A673 (cell line): ENCODE measurements around the gene RHPN2. TPM values are rescaled to one million over a fixed set of nuclear protein-coding genes. Genes with fewer than 3 reads are reported as not detected.
"Not testable (repeated sequence)": the region's sequence is repeated elsewhere in the genome, so short reads cannot be mapped to it uniquely, and the experiment has no call there.

Source experiments
- BruUV-seq: library from RNA; stranded (reverse); fragments of 400-500 nt; replicated peaks from 2 replicates; lab custom pipeline; 2021; lab: Mats Ljungman, UMichigan
- CTCF ChIA-PET: fragments of 300-600 bp; sonication (Branson Sonifier 250); formaldehyde crosslinking; loops from one replicate; lab custom pipeline; 2022; ENCODE audit warnings: antibody characterized with exemption; lab: Charles Lee
- POLR2A ChIA-PET: fragments of 300-600 bp; sonication (Branson Sonifier 250); formaldehyde crosslinking; loops from one replicate; lab custom pipeline; 2022; ENCODE audit warnings: antibody characterized with exemption; ENCODE audit not compliant: low non-redundant PET; lab: Charles Lee
- DNase-seq: peaks from one replicate; pipeline ENCODE4 v3.0.0-alpha.2; 2015; ENCODE audit warnings: low spot score
- H3K27ac ChIP-seq: fragments of 200-600 bp; sonication (generic); 2 replicates; pipeline ENCODE4 v1.5.1; 2016; ENCODE audit warnings: mixed run types, low read depth, mild to moderate bottlenecking, mixed read lengths, antibody characterized with exemption, low read length; ENCODE audit not compliant: poor library complexity, severe bottlenecking
- H3K27me3 ChIP-seq: fragments of 200-600 bp; sonication (generic); replicated peaks from 2 replicates; pipeline ENCODE4 v1.6.1; 2017; ENCODE audit warnings: mixed run types, low read depth, mild to moderate bottlenecking, mixed read lengths, antibody characterized with exemption, low read length; ENCODE audit not compliant: insufficient read depth, poor library complexity
- H3K36me3 ChIP-seq: fragments of 200-600 bp; sonication (generic); 2 replicates; pipeline ENCODE4 v1.6.1; 2016; ENCODE audit warnings: mixed run types, mild to moderate bottlenecking, mixed read lengths, antibody characterized with exemption, low read length; ENCODE audit not compliant: insufficient read depth, poor library complexity, severe bottlenecking
- H3K4me1 ChIP-seq: fragments of 200-600 bp; sonication (generic); 2 replicates; pipeline ENCODE4 v1.6.1; 2017; ENCODE audit warnings: mixed run types, mild to moderate bottlenecking, mixed read lengths, antibody characterized with exemption, low read length; ENCODE audit not compliant: insufficient read depth, poor library complexity, severe bottlenecking
- H3K4me3 ChIP-seq: fragments of 200-600 bp; sonication (generic); 2 replicates; pipeline ENCODE4 v1.5.1; 2016; ENCODE audit warnings: low read depth, mixed run types, mild to moderate bottlenecking, mixed read lengths, low read length; ENCODE audit not compliant: poor library complexity, severe bottlenecking
- H3K9me3 ChIP-seq: fragments of 200-600 bp; sonication (generic); 2 replicates; pipeline ENCODE4 v1.6.1; 2016; ENCODE audit warnings: mixed run types, low read depth, mild to moderate bottlenecking, mixed read lengths, antibody characterized with exemption, low read length; ENCODE audit not compliant: poor library complexity, severe bottlenecking
- EZH2 ChIP-seq: fragments of 200-600 bp; sonication (generic); IDR thresholded peaks from 2 replicates; pipeline ENCODE4 v1.6.1; 2017; ENCODE audit warnings: borderline replicate concordance, low read depth, mild to moderate bottlenecking, mixed read lengths, antibody characterized with exemption, low read length; ENCODE audit not compliant: poor library complexity, severe bottlenecking
- intact Hi-C: fragments of 100-400 bp; cut with micrococcal nuclease; formaldehyde crosslinking; loops from one replicate; pipeline ENCODE4 v1.10.0; 2022; ENCODE audit not compliant: unreplicated experiment
- total RNA-seq: library from RNA; stranded (reverse); gene quantifications from 2 replicates; pipeline ENCODE4 v1.2.3, GENCODE V29; 2021
- TF ChIP-seq, protein P1 (sequence below): fragments of 300-800, 200-600 bp; sonication (generic); conservative IDR thresholded peaks from 2 replicates; pipeline ENCODE4 v1.5.1; 2017; ENCODE audit warnings: low read depth, mild to moderate bottlenecking, antibody characterized with exemption, low read length, moderate library complexity, mixed read lengths

Gene RHPN2
- total RNA-seq, 1 experiment from 2014 or later: 10.5 TPM

DNA sequence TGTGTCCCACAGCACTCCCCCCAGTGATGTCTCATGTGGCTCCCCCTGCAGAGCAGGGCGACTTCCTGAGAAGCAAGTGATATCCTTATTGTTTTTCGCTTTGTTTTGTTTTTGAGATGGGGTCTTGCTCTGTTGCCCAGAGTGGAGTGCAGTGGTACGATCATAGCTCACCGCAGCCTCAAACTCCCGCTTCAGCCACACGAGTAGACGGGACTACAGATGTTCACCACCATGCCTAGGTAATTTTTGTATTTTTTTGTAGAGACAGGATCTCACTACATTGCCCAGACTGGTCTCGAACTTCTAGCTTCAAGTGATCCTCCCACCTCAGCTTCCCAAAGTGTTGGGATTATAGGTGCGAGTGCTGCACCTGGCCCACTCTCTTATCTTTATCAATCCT, 97.9 kb downstream of the RHPN2 start:
- POLR2A ChIA-PET: no interaction called here
- CTCF ChIA-PET: no interaction called here
- no TSS peak for BruUV-seq

DNA sequence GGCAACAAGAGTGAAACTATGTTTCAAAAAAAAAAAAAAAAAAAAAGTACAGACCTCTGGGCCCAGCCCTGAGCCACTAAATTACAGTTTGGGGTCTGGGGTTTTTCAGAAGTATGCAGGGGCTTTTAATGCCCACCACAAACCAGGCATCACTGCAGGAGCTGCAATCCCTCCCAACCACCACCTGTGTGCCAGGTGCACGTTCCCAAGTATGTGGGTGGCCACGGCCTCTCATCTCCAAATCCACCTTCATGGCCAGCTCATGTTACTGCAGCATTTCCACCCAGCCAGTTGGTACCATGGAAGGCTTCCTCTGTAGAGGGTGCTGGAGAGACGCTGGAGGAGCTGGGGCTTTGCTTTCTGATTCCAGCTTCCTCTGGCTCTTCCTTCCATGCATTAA, 119.4 kb downstream of the RHPN2 start:
- no peaks in the 10 kb centered on the region for H3K27me3 ChIP-seq
- POLR2A ChIA-PET: no interaction called here
- CTCF ChIA-PET: interaction anchor here (0.5 kb wide), 1 partner anchor 462 kb away, joined by 3 read pairs; no protein-coding TSS in a partner anchor
- peaks cover 23% of the 10 kb centered on the region for H3K36me3 ChIP-seq
- no peaks in the 10 kb centered on the region for H3K9me3 ChIP-seq
- no peak for TF ChIP-seq EZH2
- TF ChIP-seq, protein P1, sequence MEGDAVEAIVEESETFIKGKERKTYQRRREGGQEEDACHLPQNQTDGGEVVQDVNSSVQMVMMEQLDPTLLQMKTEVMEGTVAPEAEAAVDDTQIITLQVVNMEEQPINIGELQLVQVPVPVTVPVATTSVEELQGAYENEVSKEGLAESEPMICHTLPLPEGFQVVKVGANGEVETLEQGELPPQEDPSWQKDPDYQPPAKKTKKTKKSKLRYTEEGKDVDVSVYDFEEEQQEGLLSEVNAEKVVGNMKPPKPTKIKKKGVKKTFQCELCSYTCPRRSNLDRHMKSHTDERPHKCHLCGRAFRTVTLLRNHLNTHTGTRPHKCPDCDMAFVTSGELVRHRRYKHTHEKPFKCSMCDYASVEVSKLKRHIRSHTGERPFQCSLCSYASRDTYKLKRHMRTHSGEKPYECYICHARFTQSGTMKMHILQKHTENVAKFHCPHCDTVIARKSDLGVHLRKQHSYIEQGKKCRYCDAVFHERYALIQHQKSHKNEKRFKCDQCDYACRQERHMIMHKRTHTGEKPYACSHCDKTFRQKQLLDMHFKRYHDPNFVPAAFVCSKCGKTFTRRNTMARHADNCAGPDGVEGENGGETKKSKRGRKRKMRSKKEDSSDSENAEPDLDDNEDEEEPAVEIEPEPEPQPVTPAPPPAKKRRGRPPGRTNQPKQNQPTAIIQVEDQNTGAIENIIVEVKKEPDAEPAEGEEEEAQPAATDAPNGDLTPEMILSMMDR: no peak
- intact Hi-C loops: no loop called here
- no peak for DNase-seq
- no peak overlapping the region for H3K27ac ChIP-seq
- no peaks in the 10 kb centered on the region for H3K4me1 ChIP-seq
- BruUV-seq: no TSS peak
- no peak overlapping the region for H3K4me3 ChIP-seq

More for the DNA sequence above, 97.9 kb downstream of the RHPN2 start:
- intact Hi-C loops: no loop called here
- Histone ChIP-seq H3K27me3 (no peaks in the 10 kb centered on the region), H3K4me3 (no peak overlapping the region), H3K9me3 (no peaks in the 10 kb centered on the region), H3K27ac (no peak overlapping the region), H3K4me1 (no peaks in the 10 kb centered on the region), H3K36me3 (peaks cover 18% of the 10 kb centered on the region)
- TF ChIP-seq, protein P1: no peak
- TF ChIP-seq EZH2: no peak
- no peak for DNase-seq

DNA sequence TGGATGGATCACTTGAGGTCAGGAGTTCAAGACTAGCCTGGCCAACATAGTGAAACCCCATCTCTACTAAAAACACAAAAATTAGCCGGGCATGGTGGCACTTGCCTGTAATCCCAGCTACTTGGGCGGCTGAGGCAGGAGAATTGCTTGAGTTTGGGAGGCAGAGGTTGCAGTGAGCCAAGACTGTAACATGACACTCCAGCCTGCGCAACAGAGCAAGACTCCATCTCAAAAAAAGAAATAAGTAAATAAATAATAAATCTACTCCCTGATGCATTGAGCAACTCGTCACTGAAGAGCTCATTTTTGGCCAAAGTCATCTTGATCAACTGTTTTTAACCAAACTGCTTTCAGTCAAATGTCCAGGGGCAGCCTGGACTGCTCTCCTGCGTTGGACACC, 123.4 kb downstream of the RHPN2 start:
- POLR2A ChIA-PET, H3K27me3 ChIP-seq, H3K9me3 ChIP-seq, H3K4me1 ChIP-seq, BruUV-seq, H3K27ac ChIP-seq, DNase-seq, CTCF ChIA-PET, intact Hi-C loops, H3K4me3 ChIP-seq: not testable (repeated sequence)
- H3K36me3 ChIP-seq: peaks cover 11% of the 10 kb centered on the region

DNA sequence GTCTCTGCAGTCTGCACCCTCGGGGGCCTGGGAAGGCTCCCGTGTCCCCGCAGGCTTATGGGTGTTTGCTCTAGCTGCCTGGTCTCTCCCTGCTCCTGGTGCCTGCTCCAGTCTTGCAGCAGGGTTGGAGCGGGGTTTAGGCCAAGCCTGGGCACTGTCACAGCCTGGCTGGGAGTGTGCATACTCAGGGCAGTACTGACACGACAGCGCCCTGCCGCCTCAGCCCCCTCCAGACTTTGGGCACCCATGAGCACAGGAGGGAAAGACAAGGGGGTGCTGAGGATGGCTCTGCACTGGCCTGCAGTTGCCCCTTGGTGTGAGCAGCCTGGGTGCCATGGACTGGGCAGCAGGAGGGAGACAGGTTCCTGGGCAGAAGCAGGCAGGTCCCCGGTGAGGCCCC, 128.6 kb downstream of the RHPN2 start:
- H3K9me3 ChIP-seq: no peaks in the 10 kb centered on the region
- H3K27ac ChIP-seq: no peak overlapping the region
- no peak for DNase-seq
- H3K27me3 ChIP-seq: no peaks in the 10 kb centered on the region
- intact Hi-C loops: no loop called here
- CTCF ChIA-PET: no interaction called here
- no TSS peak for BruUV-seq
- POLR2A ChIA-PET: no interaction called here
- no peak overlapping the region for H3K4me3 ChIP-seq
- peaks cover 14% of the 10 kb centered on the region for H3K36me3 ChIP-seq
- H3K4me1 ChIP-seq: no peaks in the 10 kb centered on the region
- no peak for TF ChIP-seq EZH2
- TF ChIP-seq, protein P1: no peak
